Dedifferentiated amniotic fluid mesenchymal stem cell (primary cell): ENCODE measurements around the gene DNAH5.
"Not testable (repeated sequence)": the region's sequence is repeated elsewhere in the genome, so short reads cannot be mapped to it uniquely, and the experiment has no call there.

Experiments
- DNase-seq: peaks from one replicate; pipeline ENCODE4 v3.0.0-alpha.2; 2016; ENCODE audit errors: extremely low spot score

DNAH5 gene

GRCh38 chr5:13830536-13830935, 114.0 kb downstream of the DNAH5 start:
- DNase-seq = no peak

GRCh38 chr5:13821366-13821765, 123.1 kb downstream of the DNAH5 start:
- no peak for DNase-seq

- no peak for DNase-seq
Observed at GRCh38 chr5:13816126-13816525, 128.4 kb downstream of the DNAH5 start.

GRCh38 chr5:13814301-13814700, 130.2 kb downstream of the DNAH5 start:
- no peak for DNase-seq

GRCh38 chr5:13809921-13810320, 134.6 kb downstream of the DNAH5 start:
- no peak for DNase-seq

- DNase-seq = no peak
Observed at GRCh38 chr5:13804336-13804735, 140.2 kb downstream of the DNAH5 start.

- DNase-seq = not testable (repeated sequence)
Observed at GRCh38 chr5:13798569-13798968, 145.9 kb downstream of the DNAH5 start.

GRCh38 chr5:13785781-13786415, 158.6 kb downstream of the DNAH5 start:
- DNase-seq = no peak

- no peak for DNase-seq
Observed at GRCh38 chr5:13783726-13784125, 160.8 kb downstream of the DNAH5 start.

GRCh38 chr5:13780081-13780480, 164.4 kb downstream of the DNAH5 start:
- no peak for DNase-seq

GRCh38 chr5:13773649-13774048, 170.8 kb downstream of the DNAH5 start:
- DNase-seq = no peak

GRCh38 chr5:13771011-13771571, 173.4 kb downstream of the DNAH5 start:
- no peak for DNase-seq

- DNase-seq = no peak
Observed at GRCh38 chr5:13766236-13766635, 178.3 kb downstream of the DNAH5 start.

GRCh38 chr5:13763719-13764118, 180.8 kb downstream of the DNAH5 start:
- DNase-seq = no peak

GRCh38 chr5:13749766-13750165, 194.7 kb downstream of the DNAH5 start:
- DNase-seq = no peak

- no peak for DNase-seq
Observed at GRCh38 chr5:13746026-13746425, 198.5 kb downstream of the DNAH5 start.

- DNase-seq = no peak
Observed at GRCh38 chr5:13745508-13745907, 199.0 kb downstream of the DNAH5 start.

GRCh38 chr5:13740471-13740870, 204.0 kb downstream of the DNAH5 start:
- DNase-seq = no peak

- no peak for DNase-seq
Observed at GRCh38 chr5:13739479-13739878, 205.0 kb downstream of the DNAH5 start.

- no peak for DNase-seq
Observed at GRCh38 chr5:13735691-13736090, 208.8 kb downstream of the DNAH5 start.

- no peak for DNase-seq
Observed at GRCh38 chr5:13731121-13731628, 213.3 kb downstream of the DNAH5 start.

- no peak for DNase-seq
Observed at GRCh38 chr5:13708906-13709305, 235.6 kb downstream of the DNAH5 start.

- DNase-seq = no peak
Observed at GRCh38 chr5:13708432-13708831, 236.1 kb downstream of the DNAH5 start.

GRCh38 chr5:13704396-13704795, 240.1 kb downstream of the DNAH5 start:
- no peak for DNase-seq
